Transverse colon (tissue), 3 donors: ENCODE measurements around the gene TNRC6B.

Experiments
- CTCF ChIP-seq, 5 experiments: fragments of 200-600 bp in 3 of 5; fragments of 450-650 bp in 2 of 5; sonication (generic) in 3 of 5; IDR thresholded peaks; 1 replicate in 2 of 5; 2 replicates in 3 of 5; pipeline ENCODE4 v1.5.1; 2016 to 2017; ENCODE audit warnings: antibody characterized with exemption in 5 of 5, inconsistent platforms in 3 of 5, mild to moderate bottlenecking in 2 of 5, moderate library complexity in 1 of 5
- POLR2A ChIP-seq: fragments of 450-650 bp; IDR thresholded peaks from one replicate; pipeline ENCODE4 v1.6.1; 2016; ENCODE audit warnings: antibody characterized with exemption, mild to moderate bottlenecking, moderate library complexity

- no peak for TF ChIP-seq CTCF (IDR thresholded peaks at IDR 0.05)
- TF ChIP-seq POLR2A: no peak
These were observed 112.3 kb downstream of the TNRC6B start for GRCh38 chr22:40289991-40290459.
